Stimulated activated CD4-positive, alpha-beta T cell treated with anti-CD3 and anti-CD28 coated beads, Interleukin-2, amount 100 ng/mL, for 48 hours (primary cell): Measurements from ENCODE around the gene CNOT10.
"Not testable (repeated sequence)": the region's sequence is repeated elsewhere in the genome, so short reads cannot be mapped to it uniquely, and the experiment has no call there.

Experiments
- DNase-seq, 2 donors: peaks; one replicate each; pipeline ENCODE4 v3.0.0-alpha.2; 2020

The CNOT10 gene

GRCh38 chr3:32684800-32685542 lies at the start of gene CNOT10:
CNOT10 (plus strand) TSS chr3:32685188; CDS start chr3:32685461, 273 bp downstream.
- DNase-seq = peak; percentile 92 to 95

- no peak for DNase-seq
Measured at GRCh38 chr3:32640939-32641338, 44.0 kb upstream of the CNOT10 start.

- no peak for DNase-seq
Measured at GRCh38 chr3:32641356-32641755, 43.6 kb upstream of the CNOT10 start.

- no peak for DNase-seq
Measured at GRCh38 chr3:32643354-32643753, 41.6 kb upstream of the CNOT10 start.

DNA sequence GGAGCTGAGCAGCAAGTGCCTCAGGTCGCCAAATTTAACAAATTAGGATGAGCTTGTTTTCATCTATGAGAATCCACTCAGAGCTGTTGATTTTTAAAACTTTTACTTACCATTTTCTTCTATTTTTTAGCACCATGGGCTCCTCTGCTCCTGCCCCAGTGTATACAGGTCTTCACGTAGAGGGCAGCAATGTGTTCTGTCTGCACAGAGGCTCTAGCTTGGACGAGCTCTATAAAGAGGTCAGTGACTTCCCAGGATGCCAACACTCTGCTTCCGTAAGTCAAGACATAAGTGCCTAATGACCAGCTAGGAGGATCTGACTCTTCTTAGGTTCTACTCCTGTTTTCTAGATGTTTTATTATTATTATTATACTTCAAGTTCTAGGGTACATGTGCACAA lies 41.2 kb upstream of the CNOT10 start:
- no peak for DNase-seq

DNA sequence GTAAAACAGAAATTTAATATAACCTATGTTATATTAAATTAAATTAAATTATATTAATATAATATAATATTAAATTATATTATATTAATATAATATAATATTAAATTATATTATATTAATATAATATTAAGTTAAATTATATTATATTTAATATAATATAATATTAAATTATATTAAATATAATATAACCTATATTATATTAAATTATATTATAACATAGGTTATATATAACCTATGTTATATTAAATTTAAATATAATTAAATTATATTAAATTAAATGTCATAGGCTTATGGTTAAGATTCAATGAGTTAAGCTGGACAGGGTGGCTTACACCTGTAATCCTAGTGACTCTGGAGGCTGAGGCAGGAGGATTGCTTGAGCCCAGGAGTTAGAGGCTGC lies 40.6 kb upstream of the CNOT10 start:
- DNase-seq = no peak

DNA sequence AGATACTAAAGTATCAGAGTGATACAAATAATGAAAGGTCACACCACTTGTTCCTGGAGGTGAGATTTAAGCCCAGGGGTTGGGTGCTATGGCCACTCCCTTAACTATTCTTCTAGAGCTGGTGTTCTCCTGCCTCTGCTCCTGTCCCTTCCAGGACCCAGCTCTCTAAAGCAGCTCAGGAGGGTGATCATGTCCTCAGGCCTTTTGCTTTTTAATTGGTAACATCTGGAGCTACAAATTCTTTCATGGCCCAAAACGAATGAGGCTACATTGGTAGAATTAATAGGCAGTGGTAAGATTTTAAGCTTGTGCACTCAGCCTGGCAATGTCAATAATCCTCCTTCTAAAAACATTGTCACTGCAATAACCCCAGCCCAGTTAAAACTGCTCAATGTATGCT lies 38.2 kb upstream of the CNOT10 start:
- DNase-seq = no peak

DNA sequence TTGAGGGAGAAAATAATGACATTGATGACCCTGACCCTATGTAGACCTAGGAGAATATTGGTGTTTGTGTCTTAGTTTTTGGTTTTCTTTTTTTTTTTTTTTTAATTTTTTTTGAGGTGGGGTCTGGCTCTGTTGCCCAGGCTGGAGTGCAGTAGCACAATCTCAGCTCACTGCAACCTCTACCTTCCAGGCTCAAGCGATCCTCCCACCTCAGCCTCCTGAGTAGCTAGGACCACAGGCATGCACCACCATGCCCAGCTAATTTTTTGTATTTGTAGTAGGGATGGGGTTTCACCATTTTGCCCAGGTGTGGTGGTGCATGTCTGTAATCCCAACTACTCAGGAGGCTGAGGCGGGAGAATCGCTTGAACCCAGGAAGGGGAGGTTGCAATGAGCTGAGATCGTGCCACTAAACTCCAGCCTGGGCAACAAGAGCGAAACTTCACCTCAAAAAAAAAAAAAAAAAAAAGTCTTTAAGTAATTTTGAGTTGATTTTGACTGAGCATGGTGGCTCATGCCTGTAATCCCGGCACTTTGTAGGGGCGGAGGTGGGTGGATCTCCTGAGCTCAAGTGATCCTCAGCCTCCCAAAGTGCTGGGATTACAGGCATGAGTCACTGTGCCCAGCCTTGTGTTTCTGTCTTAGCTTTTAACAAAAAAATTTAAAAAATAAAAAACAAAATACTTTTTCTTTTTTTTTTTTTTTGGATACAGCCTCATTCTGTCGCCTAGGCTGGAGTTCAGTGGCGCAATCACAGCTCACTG lies 32.5 kb upstream of the CNOT10 start:
- DNase-seq = not testable (repeated sequence)

DNA sequence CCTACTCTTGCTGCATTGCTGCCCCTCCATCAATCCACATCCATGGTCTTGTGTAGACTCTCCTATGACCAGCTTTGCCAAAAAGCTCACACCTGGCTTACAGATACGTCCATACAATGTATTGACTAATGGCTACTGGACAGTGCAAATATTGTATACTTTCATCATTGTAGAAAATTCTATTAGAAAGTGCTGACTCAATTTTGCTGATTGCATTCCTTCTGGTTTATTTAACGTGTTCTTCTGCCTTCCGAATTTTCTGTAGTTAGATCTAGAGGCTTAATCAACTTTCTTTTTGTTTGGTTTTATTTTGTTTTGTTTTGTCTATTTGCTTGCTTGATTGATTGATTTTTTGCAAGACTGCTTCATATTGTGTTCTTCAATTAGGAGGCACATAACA lies 29.8 kb upstream of the CNOT10 start:
- DNase-seq = no peak

GRCh38 chr3:32660634-32661033 lies 24.4 kb upstream of the CNOT10 start:
- no peak for DNase-seq

DNA sequence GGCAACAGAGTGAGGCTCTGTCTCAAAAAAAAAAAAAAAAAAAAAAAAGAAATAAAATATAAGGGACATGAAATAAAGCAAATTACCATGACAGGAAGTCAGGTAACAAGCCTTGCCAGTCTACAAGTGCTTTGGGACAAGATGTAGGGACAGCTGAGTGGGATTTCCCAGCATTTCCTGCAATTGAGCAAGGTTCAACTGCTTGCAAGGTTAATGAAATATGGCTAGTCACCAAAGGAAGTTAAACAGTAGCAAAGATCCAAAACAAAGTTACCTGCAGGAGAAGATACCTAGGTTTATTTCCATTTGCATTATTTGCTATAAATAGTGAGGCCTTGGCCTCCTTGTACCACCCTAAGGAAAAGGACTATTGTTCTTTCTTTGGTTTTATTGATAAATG lies 22.3 kb upstream of the CNOT10 start:
- no peak for DNase-seq

DNA sequence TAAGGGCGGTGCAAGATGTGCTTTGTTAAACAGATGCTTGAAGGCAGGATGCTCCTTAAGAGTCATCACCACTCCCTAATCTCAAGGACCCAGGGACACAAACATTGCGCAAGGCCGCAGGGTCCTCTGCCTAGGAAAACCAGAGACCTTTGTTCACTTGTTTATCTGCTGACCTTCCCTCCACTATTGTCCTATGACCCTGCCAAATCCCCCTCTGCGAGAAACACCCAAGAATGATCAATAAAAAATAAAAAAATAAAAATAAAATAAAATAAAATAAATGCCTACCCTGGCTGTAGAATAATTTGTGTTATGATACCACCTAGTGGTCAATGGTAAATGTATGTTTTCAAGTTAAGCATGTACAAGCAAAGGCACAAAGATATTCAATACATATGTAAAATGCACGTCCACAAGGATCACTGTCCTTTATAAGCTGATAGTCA lies 20.3 kb upstream of the CNOT10 start:
- DNase-seq = not testable (repeated sequence)

DNA sequence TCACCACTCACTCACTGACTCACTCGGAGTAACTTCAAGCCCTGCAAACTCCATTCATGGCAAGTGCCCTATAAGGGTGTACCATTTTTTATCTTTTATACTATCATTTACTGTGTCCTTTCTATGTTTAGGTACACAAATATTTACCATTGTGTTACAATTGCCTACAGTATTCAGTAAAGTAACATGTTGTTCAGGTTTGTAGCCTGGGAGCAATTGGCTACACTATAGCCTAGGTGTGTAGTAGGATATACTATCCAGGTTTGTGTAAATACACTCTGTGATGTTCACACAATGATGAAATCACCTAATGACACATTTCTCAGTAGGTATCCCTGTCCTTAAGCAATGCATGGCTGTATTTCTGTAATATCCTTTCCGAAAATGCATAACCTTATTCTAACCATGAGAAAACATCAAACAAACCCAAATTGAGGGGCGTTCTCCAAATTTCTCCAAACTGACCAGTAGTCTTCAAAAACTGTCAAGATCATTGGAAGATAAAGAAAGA lies 17.9 kb upstream of the CNOT10 start:
- no peak for DNase-seq

DNA sequence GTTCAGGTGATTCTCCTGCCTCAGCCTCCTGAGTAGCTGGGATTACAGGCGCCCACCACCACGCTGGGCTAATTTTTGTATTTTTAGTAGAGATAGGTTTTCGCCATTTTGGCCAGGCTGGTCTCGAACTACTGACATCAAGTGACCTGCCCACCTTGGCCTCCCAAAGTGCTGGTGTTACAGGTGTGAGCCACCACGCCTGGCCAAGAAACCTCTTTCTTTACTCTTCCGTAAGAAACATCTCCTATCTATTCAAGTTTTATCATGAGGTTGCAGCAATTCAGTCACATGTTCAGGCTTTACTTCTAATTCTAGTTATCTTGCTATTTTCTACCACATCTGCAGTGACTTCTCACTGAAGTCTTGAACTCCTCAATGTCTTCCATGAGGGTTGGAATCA lies 15.8 kb upstream of the CNOT10 start:
- not testable (repeated sequence) for DNase-seq

GRCh38 chr3:32673730-32674129 lies 11.3 kb upstream of the CNOT10 start:
- DNase-seq = not testable (repeated sequence)

- no peak for DNase-seq
Measured at GRCh38 chr3:32675164-32675563, 9.8 kb upstream of the CNOT10 start.

GRCh38 chr3:32675650-32676049 lies 9.3 kb upstream of the CNOT10 start:
- no peak for DNase-seq

DNA sequence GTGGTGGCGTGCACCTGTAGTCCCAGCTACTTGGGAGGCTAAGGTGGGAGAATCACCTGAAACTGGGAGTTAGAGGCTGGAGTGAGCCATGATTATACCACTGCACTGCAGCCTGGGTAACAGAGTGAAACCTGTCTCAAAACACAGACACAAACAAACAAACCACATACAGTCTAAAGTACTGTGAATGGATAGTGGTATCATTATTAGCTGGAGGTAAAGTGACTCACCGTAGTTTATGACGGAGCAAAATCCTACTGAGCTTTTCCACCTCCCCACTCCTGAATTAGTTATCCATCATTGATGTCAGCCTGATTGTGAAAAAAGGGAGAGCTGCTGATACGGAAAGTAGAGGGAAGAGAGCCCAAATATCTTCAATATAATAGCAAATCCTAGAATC lies 3.2 kb upstream of the CNOT10 start:
- DNase-seq = no peak

- no peak for DNase-seq
Measured at GRCh38 chr3:32684029-32684799, 774 bp upstream of the CNOT10 start.

DNA sequence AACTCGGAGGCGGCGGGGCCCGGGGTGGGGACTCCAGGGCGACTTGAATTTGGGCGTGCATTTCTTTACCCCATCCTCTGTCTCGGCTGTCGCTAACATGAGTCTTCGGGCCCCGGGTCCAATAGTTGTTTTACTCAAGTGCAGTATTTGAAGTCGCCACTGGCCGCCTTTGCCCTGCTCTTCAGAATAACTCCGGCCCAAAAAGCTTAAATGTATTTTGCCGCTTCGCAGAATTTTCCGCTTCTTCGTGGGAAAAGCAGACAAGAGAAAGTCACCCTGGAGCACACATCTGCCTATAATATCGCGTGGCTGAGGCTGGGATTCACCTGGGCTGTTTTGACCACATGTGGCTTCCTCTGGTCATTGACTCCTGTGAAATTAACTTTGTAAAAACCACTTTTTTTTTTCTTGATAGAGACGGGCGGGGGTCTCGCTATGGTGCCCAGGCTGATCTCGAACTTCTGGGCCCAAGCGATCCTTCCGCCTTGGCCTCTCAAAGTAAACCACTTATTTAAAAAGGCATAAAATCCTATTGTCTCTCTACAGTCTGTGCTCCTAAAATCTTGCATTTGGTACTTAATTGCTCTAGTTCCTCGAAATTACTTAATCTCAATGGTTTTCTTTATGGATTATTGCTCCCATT lies 676 bp downstream of the CNOT10 start:
- no peak for DNase-seq

DNA sequence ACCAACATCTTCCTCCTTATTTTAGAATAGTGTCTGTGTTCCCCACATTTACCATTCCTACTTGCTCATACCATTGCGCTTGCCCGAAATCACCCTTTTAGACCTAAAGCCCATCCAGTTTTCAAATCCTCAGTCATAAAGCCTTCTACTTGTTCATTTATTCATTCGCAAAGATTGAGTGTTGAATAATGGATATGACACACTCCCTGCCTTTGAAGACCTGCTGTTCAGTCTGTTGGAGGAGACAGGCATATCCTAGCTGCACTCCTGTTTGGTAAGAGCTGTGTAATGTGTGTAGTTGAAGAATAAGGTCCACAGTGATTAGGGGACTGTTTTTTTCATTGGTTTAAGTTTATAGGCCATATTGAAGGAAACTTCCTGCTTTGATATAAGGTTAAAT lies 1.7 kb downstream of the CNOT10 start:
- DNase-seq = no peak

DNA sequence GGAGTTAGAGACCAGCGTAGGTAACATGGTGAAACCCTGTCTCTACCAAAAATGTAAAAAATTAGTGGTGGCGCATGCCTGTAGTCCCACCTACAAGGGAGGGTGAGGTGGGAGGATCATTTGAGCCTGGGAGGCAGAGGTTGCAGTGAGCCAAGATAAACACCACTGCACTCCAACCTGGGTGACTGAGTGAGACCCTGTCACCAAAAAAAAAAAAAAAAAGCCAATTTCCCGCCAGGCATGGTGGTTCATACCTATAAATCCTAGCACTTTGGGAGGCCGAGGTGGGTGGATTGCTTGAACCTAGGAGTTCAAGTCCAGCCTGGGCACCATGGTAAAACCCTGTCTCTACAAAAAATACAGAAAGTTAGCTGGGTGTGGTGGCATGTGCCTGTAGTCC lies 6.9 kb downstream of the CNOT10 start:
- no peak for DNase-seq

GRCh38 chr3:32696523-32696922 lies 11.5 kb downstream of the CNOT10 start:
- DNase-seq = no peak
